Neural cell (in vitro differentiated cells): ENCODE measurements around the gene ALX3. TPM values are rescaled to one million over a fixed set of nuclear protein-coding genes. Genes with fewer than 3 reads are reported as not detected.

Experiments used
- H2AFZ ChIP-seq: fragments of 200-600, 300-800 bp; sonication (generic), shearing (Covaris generic); 2 replicates; pipeline ENCODE4 v1.6.0; 2014; ENCODE audit warnings: low read depth, mild to moderate bottlenecking, antibody characterized with exemption, low read length, moderate library complexity
- H3F3A ChIP-seq: fragments of 200-600 bp; shearing (Covaris generic); 2 replicates; pipeline ENCODE4 v1.6.1; 2016; ENCODE audit warnings: mild to moderate bottlenecking, moderate library complexity, mixed read lengths, antibody characterized with exemption, low read length; ENCODE audit not compliant: insufficient read depth, poor library complexity, severe bottlenecking
- H3K27ac ChIP-seq: fragments of 200-600, 300-800 bp; sonication (generic), shearing (Covaris generic); 2 replicates; pipeline ENCODE4 v1.5.1; 2014; ENCODE audit warnings: mild to moderate bottlenecking, low read length, moderate library complexity
- H3K27me3 ChIP-seq: fragments of 300-800, 200-600 bp; sonication (generic), shearing (Covaris generic); 2 replicates; pipeline ENCODE4 v1.6.0; 2014; ENCODE audit warnings: mild to moderate bottlenecking, low read depth, low read length, moderate library complexity; ENCODE audit not compliant: insufficient read depth
- H3K36me3 ChIP-seq: fragments of 300-800, 200-600 bp; sonication (generic), shearing (Covaris generic); 2 replicates; pipeline ENCODE4 v1.5.1; 2014; ENCODE audit warnings: mild to moderate bottlenecking, antibody characterized with exemption, low read length, moderate library complexity; ENCODE audit not compliant: insufficient read depth
- H3K4me2 ChIP-seq: fragments of 300-800, 200-600 bp; sonication (generic), shearing (Covaris generic); 2 replicates; pipeline ENCODE4 v1.6.0; 2014; ENCODE audit warnings: mild to moderate bottlenecking, low read length
- H3K4me3 ChIP-seq: fragments of 300-800, 200-600 bp; sonication (generic), shearing (Covaris generic); 2 replicates; pipeline ENCODE4 v1.5.1; 2014; ENCODE audit warnings: mild to moderate bottlenecking, low read length, moderate library complexity
- H3K79me2 ChIP-seq: fragments of 200-600 bp; shearing (Covaris generic); replicated peaks from 2 replicates; pipeline ENCODE4 v1.6.0; 2014; ENCODE audit warnings: mild to moderate bottlenecking, low read length, moderate library complexity; ENCODE audit not compliant: insufficient read depth
- H3K9ac ChIP-seq: fragments of 300-800, 200-600 bp; sonication (generic), shearing (Covaris generic); 2 replicates; pipeline ENCODE4 v1.6.1; 2016; ENCODE audit warnings: mild to moderate bottlenecking, low read length, mixed read lengths
- H3K9me2 ChIP-seq: fragments of 200-600 bp; shearing (Covaris generic); 2 replicates; pipeline ENCODE4 v1.6.1; 2016; ENCODE audit warnings: mild to moderate bottlenecking, low read length, mixed read lengths; ENCODE audit not compliant: insufficient read depth
- H3K9me3 ChIP-seq: fragments of 200-600, 300-800 bp; sonication (generic), shearing (Covaris generic); 2 replicates; pipeline ENCODE4 v1.6.1; 2016; ENCODE audit warnings: mild to moderate bottlenecking, mixed run types, low read length, moderate library complexity, mixed read lengths
- H4K20me1 ChIP-seq: fragments of 200-600 bp; shearing (Covaris generic); 2 replicates; pipeline ENCODE4 v1.6.1; 2016; ENCODE audit warnings: mild to moderate bottlenecking, mixed run types; ENCODE audit not compliant: insufficient read depth
- CTCF ChIP-seq: fragments of 450-650 bp; IDR thresholded peaks from 2 replicates; pipeline ENCODE4 v1.5.1; 2014; ENCODE audit warnings: antibody characterized with exemption, mild to moderate bottlenecking, moderate library complexity; ENCODE audit not compliant: poor library complexity, severe bottlenecking
- EP300 ChIP-seq: fragments of 450-650 bp; conservative IDR thresholded peaks from 2 replicates; pipeline ENCODE4 v1.6.1; 2014; ENCODE audit warnings: antibody characterized with exemption, mild to moderate bottlenecking, moderate library complexity; ENCODE audit not compliant: poor library complexity, severe bottlenecking
- EZH2 ChIP-seq: fragments of 200-600, 300-800 bp; shearing (Covaris generic), sonication (generic); IDR thresholded peaks from 2 replicates; pipeline ENCODE4 v1.6.1; 2014; ENCODE audit warnings: antibody characterized with exemption, low read length, borderline replicate concordance, mild to moderate bottlenecking; ENCODE audit not compliant: insufficient read depth, poor library complexity, severe bottlenecking
- MXI1 ChIP-seq: fragments of 450-650 bp; conservative IDR thresholded peaks from 2 replicates; pipeline ENCODE4 v1.6.1; 2014; ENCODE audit warnings: antibody characterized with exemption, mild to moderate bottlenecking; ENCODE audit not compliant: poor library complexity, severe bottlenecking
- POLR2AphosphoS5 ChIP-seq: IDR thresholded peaks from 2 replicates; pipeline ENCODE4 v1.6.1; 2012
- RAD21 ChIP-seq: fragments of 450-650 bp; conservative IDR thresholded peaks from 2 replicates; pipeline ENCODE4 v1.6.1; 2014; ENCODE audit warnings: antibody characterized with exemption, mild to moderate bottlenecking, moderate library complexity
- REST ChIP-seq: IDR thresholded peaks from 2 replicates; pipeline ENCODE4 v1.6.1; 2012; ENCODE audit warnings: borderline replicate concordance
- SMC3 ChIP-seq: fragments of 450-650 bp; conservative IDR thresholded peaks from 2 replicates; pipeline ENCODE4 v1.6.1; 2014; ENCODE audit warnings: antibody characterized with exemption, mild to moderate bottlenecking, moderate library complexity; ENCODE audit not compliant: poor library complexity
- TAF1 ChIP-seq: IDR thresholded peaks from 2 replicates; pipeline ENCODE4 v1.6.1; 2012; ENCODE audit warnings: low read depth
- polyA plus RNA-seq: library from polyadenylated mRNA; depleted of rRNA; stranded (reverse); fragments of >200 nt; gene quantifications from 2 replicates; pipeline ENCODE4 v1.2.3, GENCODE V29; 2014

ALX3 gene
- polyA plus RNA-seq, 1 donor from 2014 or later: not detected

- no peaks in the 10 kb centered on the region for H4K20me1 ChIP-seq
- H3K79me2 ChIP-seq: peaks cover 27% of the 10 kb centered on the region
- peaks cover 13% of the 10 kb centered on the region for H3K36me3 ChIP-seq
- H3K4me3 ChIP-seq: peak overlapping the region; percentile 95
- H3K27ac ChIP-seq: peak overlapping the region; percentile 93
- peak overlapping the region; percentile 70 for H2AFZ ChIP-seq
- TF ChIP-seq EZH2: no peak
- TF ChIP-seq MXI1: peak; percentile 30
- H3K4me2 ChIP-seq: peak overlapping the region; percentile 59
- H3K9me2 ChIP-seq: no peaks in the 10 kb centered on the region
- H3F3A ChIP-seq: no peaks in the 10 kb centered on the region
- no peaks in the 10 kb centered on the region for H3K27me3 ChIP-seq
- H3K9me3 ChIP-seq: no peaks in the 10 kb centered on the region
- peak overlapping the region; percentile 97 for H3K9ac ChIP-seq
Observed at GRCh38 chr1:110035236-110035752, 35.2 kb downstream of the ALX3 start.

GRCh38 chr1:110034451-110035235 is 35.8 kb downstream of the ALX3 start, which contains the start of gene STRIP1:
TSS of gene STRIP1 (plus strand) at chr1:110034624. CDS start at chr1:110034638, 14 bp downstream.
- Histone ChIP-seq H3K27ac (peak within 1 kb of the TSS; percentile 93), H2AFZ (peak within 1 kb of the TSS; percentile 96), H3K36me3 (peaks cover 10% of the 10 kb centered on the region), H3K9ac (peak within 1 kb of the TSS; percentile 97), H3K27me3 (no peaks in the 10 kb centered on the region), H3K9me2 (no peaks in the 10 kb centered on the region), H3K4me3 (peak within 1 kb of the TSS; percentile 95), H4K20me1 (no peaks in the 10 kb centered on the region), H3K4me2 (peak within 1 kb of the TSS; percentile 59), H3K9me3 (no peaks in the 10 kb centered on the region), H3F3A (no peaks in the 10 kb centered on the region), H3K79me2 (peaks cover 27% of the 10 kb centered on the region)
- TF ChIP-seq POLR2AphosphoS5 (peak; percentile 91), TAF1 (peak; percentile 70), RAD21 (no peak), REST (peak; percentile 70), MXI1 (peak; percentile 80), EP300 (peak; percentile 33), SMC3 (no peak), EZH2 (no peak), CTCF (no peak)
